Measurements from ENCODE around the gene EFNA1.

The EFNA1 gene

GRCh38 chr1:155084722-155085503 is 42.8 kb upstream of the EFNA1 start:
- no peak for FAIRE-seq

GRCh38 chr1:155085504-155086127 is 42.1 kb upstream of the EFNA1 start:
- 0 out of 2 replicates have a peak, but pooled peaks have one; percentile 2 for TF ChIP-seq POLR2A (IDR thresholded peaks at IDR 0.05; ENCODE audit: low read depth, low read length)
- FAIRE-seq: no peak
- peak; percentile 78 for DNase-seq (ENCODE audit: insufficient read length, low spot score)

More at GRCh38 chr1:155084722-155085503, 42.8 kb upstream of the EFNA1 start:
- peak; percentile 12; the same call in 1 of the 2 replicates for TF ChIP-seq POLR2A (IDR thresholded peaks at IDR 0.05; ENCODE audit: low read depth, low read length)
- peak; percentile 96 for DNase-seq (ENCODE audit: insufficient read length, low spot score)

- no peak for TF ChIP-seq POLR2A (IDR thresholded peaks at IDR 0.05; ENCODE audit: low read depth, low read length)
- peak; percentile 84 for DNase-seq (ENCODE audit: insufficient read length, low spot score)
- no peak for FAIRE-seq
Observed at GRCh38 chr1:155086128-155086741, 41.4 kb upstream of the EFNA1 start.

GRCh38 chr1:155086856-155087535 is 40.7 kb upstream of the EFNA1 start:
- FAIRE-seq: no peak
- TF ChIP-seq POLR2A (IDR thresholded peaks at IDR 0.05; ENCODE audit: low read depth, low read length): no peak

GRCh38 chr1:155091071-155092051 is 36.3 kb upstream of the EFNA1 start:
- FAIRE-seq (no peak), DNase-seq (ENCODE audit: insufficient read length, low spot score) (peak; percentile 76)
- no peak for TF ChIP-seq POLR2A (IDR thresholded peaks at IDR 0.05; ENCODE audit: low read depth, low read length)

More at GRCh38 chr1:155086856-155087535, 40.7 kb upstream of the EFNA1 start:
- no peak for DNase-seq (ENCODE audit: insufficient read length, low spot score)

GRCh38 chr1:155092131-155092530 is 35.5 kb upstream of the EFNA1 start:
- no peak for TF ChIP-seq POLR2A (IDR thresholded peaks at IDR 0.05; ENCODE audit: low read depth, low read length)
- FAIRE-seq (no peak), DNase-seq (ENCODE audit: insufficient read length, low spot score) (no peak)

GRCh38 chr1:155092641-155093040 is 35.0 kb upstream of the EFNA1 start:
- FAIRE-seq: no peak
- no peak for DNase-seq (ENCODE audit: insufficient read length, low spot score)
- no peak for TF ChIP-seq POLR2A (IDR thresholded peaks at IDR 0.05; ENCODE audit: low read depth, low read length)

- FAIRE-seq (no peak), DNase-seq (ENCODE audit: insufficient read length, low spot score) (no peak)
- TF ChIP-seq POLR2A (IDR thresholded peaks at IDR 0.05; ENCODE audit: low read depth, low read length): no peak
Observed at GRCh38 chr1:155093911-155094621, 33.6 kb upstream of the EFNA1 start.

GRCh38 chr1:155094622-155094948 is 33.1 kb upstream of the EFNA1 start:
- DNase-seq (ENCODE audit: insufficient read length, low spot score) (no peak), FAIRE-seq (no peak)
- no peak for TF ChIP-seq POLR2A (IDR thresholded peaks at IDR 0.05; ENCODE audit: low read depth, low read length)

- FAIRE-seq: no peak
- TF ChIP-seq POLR2A (IDR thresholded peaks at IDR 0.05; ENCODE audit: low read depth, low read length): no peak
- no peak for DNase-seq (ENCODE audit: insufficient read length, low spot score)
Observed at GRCh38 chr1:155099331-155099730, 28.3 kb upstream of the EFNA1 start.

- TF ChIP-seq POLR2A (IDR thresholded peaks at IDR 0.05; ENCODE audit: low read depth, low read length): no peak
- no peak for DNase-seq (ENCODE audit: insufficient read length, low spot score)
- FAIRE-seq: no peak
Observed at GRCh38 chr1:155103325-155103724, 24.4 kb upstream of the EFNA1 start.

All from H54 (cell line).